AG10803 (cell line): ENCODE results near the gene WNT5B.

ENCODE experiments used
- DNase-seq: peaks from one replicate; pipeline ENCODE4 v3.0.0; 2010; ENCODE audit warnings: low read depth
- H3K4me3 ChIP-seq: 2 replicates; pipeline ENCODE4 v1.5.1; 2011; ENCODE audit warnings: mild to moderate bottlenecking, low read length, control low read depth
- CTCF ChIP-seq: conservative IDR thresholded peaks from 2 replicates; pipeline ENCODE4 v1.5.1; 2011; ENCODE audit warnings: mild to moderate bottlenecking, low read length, control low read depth, inconsistent platforms

Gene WNT5B

DNA sequence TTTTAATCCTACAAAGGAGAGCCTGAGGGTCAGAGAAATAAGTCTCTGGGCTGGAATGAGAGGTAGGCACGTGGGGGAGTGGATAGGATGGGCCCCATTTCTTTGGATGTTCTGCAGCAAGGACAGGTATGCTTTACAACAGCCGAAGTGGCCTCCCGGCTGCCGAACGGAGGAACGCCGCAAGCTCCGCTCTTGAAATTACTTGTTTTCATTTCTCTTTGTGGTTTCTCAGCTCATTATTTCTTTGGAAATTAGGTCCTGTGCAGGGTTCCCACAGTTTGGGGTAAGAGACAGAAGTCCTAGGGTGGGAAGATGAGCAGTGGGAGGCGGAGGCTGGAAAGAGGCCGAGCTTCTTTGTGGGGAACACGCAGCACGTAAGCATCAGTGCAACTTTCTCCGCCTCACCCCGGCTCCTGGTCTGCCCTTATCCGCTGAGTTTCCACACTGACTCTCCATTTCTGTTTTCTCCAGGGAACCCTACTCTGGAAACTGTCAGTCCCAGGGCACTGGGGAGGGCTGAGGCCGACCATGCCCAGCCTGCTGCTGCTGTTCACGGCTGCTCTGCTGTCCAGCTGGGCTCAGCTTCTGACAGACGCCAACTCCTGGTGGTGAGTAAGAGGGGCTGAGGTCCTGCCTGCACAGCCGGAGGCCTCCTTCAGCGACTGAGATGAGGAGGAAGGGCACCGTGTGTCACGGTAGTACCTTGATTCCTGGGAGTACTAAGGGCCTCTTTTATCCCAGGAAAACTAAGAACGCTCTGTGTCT, 2.0 kb downstream of the WNT5B start:
- DNase-seq = peak; percentile 37
- no peak for TF ChIP-seq CTCF
- no peak overlapping the region for H3K4me3 ChIP-seq

DNA sequence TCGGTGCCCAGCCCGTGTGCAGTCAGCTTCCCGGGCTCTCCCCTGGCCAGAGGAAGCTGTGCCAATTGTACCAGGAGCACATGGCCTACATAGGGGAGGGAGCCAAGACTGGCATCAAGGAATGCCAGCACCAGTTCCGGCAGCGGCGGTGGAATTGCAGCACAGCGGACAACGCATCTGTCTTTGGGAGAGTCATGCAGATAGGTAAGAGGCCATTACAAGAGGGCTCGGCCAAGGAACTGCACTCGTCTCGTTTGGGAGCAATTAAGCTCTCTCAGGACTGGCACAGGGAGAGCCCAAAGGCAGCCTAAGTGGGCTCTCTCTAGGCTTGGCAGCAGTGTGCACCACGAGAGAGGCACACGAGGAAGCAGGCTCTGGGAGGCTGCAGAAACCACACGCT, 3.7 kb downstream of the WNT5B start:
- DNase-seq = no peak
- no peak for TF ChIP-seq CTCF
- H3K4me3 ChIP-seq = no peak overlapping the region

- no peak overlapping the region for H3K4me3 ChIP-seq
- no peak for DNase-seq
- TF ChIP-seq CTCF = no peak
These were observed 4.4 kb downstream of the WNT5B start for GRCh38 chr12:1633459-1633858.

GRCh38 chr12:1634149-1634548, 5.1 kb downstream of the WNT5B start:
- no peak for TF ChIP-seq CTCF
- DNase-seq = no peak
- no peak overlapping the region for H3K4me3 ChIP-seq

DNA sequence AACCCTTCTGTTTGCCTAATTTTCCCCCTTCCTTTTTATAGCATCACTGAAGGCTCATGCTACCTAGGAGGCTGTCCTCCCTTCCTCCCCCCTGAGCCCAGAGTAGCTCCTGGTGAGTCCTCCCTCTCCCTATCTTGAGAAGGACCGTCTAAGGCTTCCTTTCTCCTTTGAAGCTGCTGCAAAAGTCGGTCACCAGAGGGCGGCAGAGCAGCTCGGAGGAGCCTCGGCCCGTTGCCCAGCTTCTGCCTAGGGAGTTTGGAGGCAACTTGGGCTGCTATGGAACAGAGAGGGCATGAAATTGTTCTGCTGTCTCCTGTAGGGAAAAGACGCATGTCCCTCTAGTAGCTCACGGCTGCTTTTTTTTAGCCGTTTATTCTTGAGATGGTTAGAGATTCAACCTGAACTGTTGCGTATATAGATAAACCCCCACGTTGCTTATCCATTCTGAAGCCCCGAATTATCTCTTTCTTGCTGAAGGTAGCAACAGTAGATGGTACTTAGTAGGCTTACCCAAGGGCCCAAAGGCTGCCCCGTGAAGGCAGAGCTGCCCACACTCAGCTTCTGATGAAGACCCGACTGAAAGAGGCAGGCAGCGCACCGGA, 5.7 kb downstream of the WNT5B start:
- no peak overlapping the region for H3K4me3 ChIP-seq
- peak; percentile 87 for TF ChIP-seq CTCF
- DNase-seq = peak; percentile 75

- DNase-seq = no peak
- TF ChIP-seq CTCF = no peak
- no peak overlapping the region for H3K4me3 ChIP-seq
These were observed 6.5 kb downstream of the WNT5B start for GRCh38 chr12:1635301-1636095.
